Measurements from ENCODE around the gene SART1.

GRCh38 chr11:65982824-65983588, 21.5 kb downstream of the SART1 start:
- TF ChIP-seq CTCF (IDR thresholded peaks at IDR 0.05) (no peak), POLR2A (IDR thresholded peaks at IDR 0.05) (no peak), POLR2AphosphoS5 (IDR thresholded peaks at IDR 0.05) (no peak), EP300 (IDR thresholded peaks at IDR 0.05) (no peak)

All from sigmoid colon (tissue), 4 donors.